Nephron progenitor cell (in vitro differentiated cells): ENCODE results near the gene PRLR.

ENCODE experiments used
- DNase-seq: peaks from one replicate; pipeline ENCODE4 v3.0.0; 2021
- H3K27ac Mint-ChIP-seq: 2 replicates; pipeline ENCODE4 v1.8.0; 2021; ENCODE audit warnings: mild to moderate bottlenecking, moderate library complexity, mixed read lengths
- H3K27me3 Mint-ChIP-seq: 2 replicates; pipeline ENCODE4 v1.8.0; 2021; ENCODE audit warnings: mild to moderate bottlenecking, low read depth, mixed read lengths; ENCODE audit not compliant: poor library complexity
- H3K36me3 Mint-ChIP-seq: 2 replicates; pipeline ENCODE4 v1.8.0; 2021; ENCODE audit warnings: low read depth, mixed read lengths
- H3K4me1 Mint-ChIP-seq: 2 replicates; pipeline ENCODE4 v1.8.0; 2021; ENCODE audit warnings: mixed read lengths
- H3K4me3 Mint-ChIP-seq: 2 replicates; pipeline ENCODE4 v1.8.0; 2021; ENCODE audit warnings: mild to moderate bottlenecking, moderate library complexity, mixed read lengths
- H3K9me3 Mint-ChIP-seq: 2 replicates; pipeline ENCODE4 v1.8.0; 2021; ENCODE audit warnings: mild to moderate bottlenecking, moderate library complexity, mixed read lengths
- CTCF ChIP-seq: fragments of 200-600 bp; sonication (generic); IDR thresholded peaks from 2 replicates; pipeline ENCODE4 v1.5.0; 2021; ENCODE audit warnings: antibody characterized with exemption

The PRLR gene

DNA sequence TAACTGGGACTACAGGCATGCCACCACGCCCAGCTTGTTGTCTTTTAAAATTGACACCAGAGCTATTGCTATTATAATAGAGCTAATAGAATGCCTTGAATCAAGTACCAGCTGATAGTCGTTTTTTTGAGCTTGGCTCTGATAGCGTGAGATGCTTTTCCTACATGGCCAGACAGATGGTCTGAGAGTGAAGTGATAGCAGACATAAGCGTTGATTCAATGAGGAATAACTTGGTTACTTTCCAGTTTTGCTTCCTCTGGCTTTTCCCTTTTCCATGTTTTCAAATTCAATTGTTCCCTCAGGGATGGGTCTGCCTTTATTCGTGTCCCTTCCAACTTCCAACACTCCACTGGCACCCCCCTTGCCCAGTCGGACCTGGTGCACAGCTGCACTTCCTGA lies 197.9 kb downstream of the PRLR start:
- no peak for DNase-seq
- no peak overlapping the region for H3K27ac Mint-ChIP-seq
- TF ChIP-seq CTCF, result no peak
- H3K9me3 Mint-ChIP-seq, result peaks cover 3% of the 10 kb centered on the region
- H3K36me3 Mint-ChIP-seq, result no peaks in the 10 kb centered on the region
- H3K27me3 Mint-ChIP-seq, result peaks cover 8% of the 10 kb centered on the region
- H3K4me3 Mint-ChIP-seq, result no peak overlapping the region
- peaks cover 46% of the 10 kb centered on the region for H3K4me1 Mint-ChIP-seq

GRCh38 chr5:35031276-35031675 lies 199.0 kb downstream of the PRLR start:
- Mint-ChIP-seq H3K36me3 (no peaks in the 10 kb centered on the region), H3K9me3 (peaks cover 3% of the 10 kb centered on the region), H3K4me3 (no peak overlapping the region), H3K4me1 (peaks cover 40% of the 10 kb centered on the region), H3K27ac (no peak overlapping the region), H3K27me3 (peaks cover 8% of the 10 kb centered on the region)
- TF ChIP-seq CTCF, result no peak
- no peak for DNase-seq

- H3K27ac Mint-ChIP-seq, result no peak overlapping the region
- no peaks in the 10 kb centered on the region for H3K36me3 Mint-ChIP-seq
- TF ChIP-seq CTCF, result no peak
- H3K4me1 Mint-ChIP-seq, result peaks cover 39% of the 10 kb centered on the region
- no peak for DNase-seq
- no peak overlapping the region for H3K4me3 Mint-ChIP-seq
- peaks cover 3% of the 10 kb centered on the region for H3K9me3 Mint-ChIP-seq
- peaks cover 8% of the 10 kb centered on the region for H3K27me3 Mint-ChIP-seq
Measured at GRCh38 chr5:35030426-35031100, 199.7 kb downstream of the PRLR start.

- no peak for TF ChIP-seq CTCF
- H3K4me3 Mint-ChIP-seq, result no peak overlapping the region
- peaks cover 30% of the 10 kb centered on the region for H3K4me1 Mint-ChIP-seq
- H3K9me3 Mint-ChIP-seq, result no peaks in the 10 kb centered on the region
- peaks cover 8% of the 10 kb centered on the region for H3K27me3 Mint-ChIP-seq
- H3K36me3 Mint-ChIP-seq, result no peaks in the 10 kb centered on the region
- H3K27ac Mint-ChIP-seq, result no peak overlapping the region
- DNase-seq, result no peak
Measured at GRCh38 chr5:35029333-35029732, 201.0 kb downstream of the PRLR start.

DNA sequence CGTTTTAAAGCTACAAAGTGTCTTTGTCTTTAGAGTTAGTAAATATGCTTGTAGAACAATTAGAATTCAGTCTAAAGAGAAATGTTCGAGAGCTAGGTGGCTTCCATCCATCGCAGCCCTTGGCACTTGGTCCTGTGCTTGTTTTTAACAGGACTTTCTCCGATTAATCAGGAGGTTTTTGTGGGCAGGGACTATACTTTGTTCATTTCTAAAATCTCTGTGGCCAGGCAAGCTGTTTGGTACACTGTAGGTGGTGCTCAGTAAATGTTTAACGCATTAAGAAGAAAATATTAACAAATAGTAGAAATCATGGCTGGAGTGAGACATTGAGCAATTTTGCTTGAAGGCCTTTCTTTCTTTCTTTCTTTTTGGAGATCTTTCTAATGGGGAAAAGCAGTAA lies 203.3 kb downstream of the PRLR start:
- H3K27me3 Mint-ChIP-seq, result peaks cover 7% of the 10 kb centered on the region
- TF ChIP-seq CTCF, result no peak
- peaks cover 26% of the 10 kb centered on the region for H3K4me1 Mint-ChIP-seq
- H3K36me3 Mint-ChIP-seq, result no peaks in the 10 kb centered on the region
- H3K27ac Mint-ChIP-seq, result no peak overlapping the region
- no peaks in the 10 kb centered on the region for H3K9me3 Mint-ChIP-seq
- no peak overlapping the region for H3K4me3 Mint-ChIP-seq
- DNase-seq, result no peak

- DNase-seq, result no peak
- peaks cover 23% of the 10 kb centered on the region for H3K4me1 Mint-ChIP-seq
- H3K27me3 Mint-ChIP-seq, result peaks cover 5% of the 10 kb centered on the region
- H3K4me3 Mint-ChIP-seq, result no peak overlapping the region
- H3K27ac Mint-ChIP-seq, result no peak overlapping the region
- no peaks in the 10 kb centered on the region for H3K36me3 Mint-ChIP-seq
- H3K9me3 Mint-ChIP-seq, result no peaks in the 10 kb centered on the region
- no peak for TF ChIP-seq CTCF
Measured at GRCh38 chr5:35026280-35026840, 203.9 kb downstream of the PRLR start.
